ENCODE results near the gene CAMK1D.

CAMK1D gene

GRCh38 chr10:12445701-12446334, 96.5 kb downstream of the CAMK1D start (continued):
- TF ChIP-seq ZNF280C (tag by site-specific recombination; IDR thresholded peaks at IDR 0.05) = no peak
- TF ChIP-seq ZNF521 (tag by site-specific recombination; IDR thresholded peaks at IDR 0.05) = no peak
- no peak; the same call in 1 of the 2 replicates for TF ChIP-seq ZSCAN4 (tag by site-specific recombination; IDR thresholded peaks at IDR 0.05)
- TF ChIP-seq ZNF704 (tag by site-specific recombination; IDR thresholded peaks at IDR 0.05) = no peak
- no peak for TF ChIP-seq ZNF175 (tag by site-specific recombination; IDR thresholded peaks at IDR 0.05)
- TF ChIP-seq ZNF645 (tag by site-specific recombination; IDR thresholded peaks at IDR 0.05) = no peak
- peak; percentile 63; the same call in 1 of the 2 replicates for TF ChIP-seq ZBTB1 (tag by site-specific recombination; IDR thresholded peaks at IDR 0.05)
- TF ChIP-seq ZNF785 (tag by site-specific recombination; IDR thresholded peaks at IDR 0.05) = no peak
- TF ChIP-seq ZIC2 (tag by site-specific recombination; IDR thresholded peaks at IDR 0.05) = no peak
- no peak for TF ChIP-seq ZNF670 (tag by site-specific recombination; IDR thresholded peaks at IDR 0.05; ENCODE audit: low read depth)
- TF ChIP-seq ZNF623 (tag by site-specific recombination; IDR thresholded peaks at IDR 0.05) = no peak
- TF ChIP-seq ZBTB10 (tag by site-specific recombination; IDR thresholded peaks at IDR 0.05) = no peak
- peak; percentile 47; the same call in 1 of the 2 replicates for TF ChIP-seq TCF7L2 (IDR thresholded peaks at IDR 0.05; ENCODE audit: borderline replicate concordance, low read depth, low read length)
- TF ChIP-seq ZNF768 (tag by site-specific recombination; IDR thresholded peaks at IDR 0.05) = no peak
- TF ChIP-seq ZNF23 (tag by site-specific recombination; IDR thresholded peaks at IDR 0.05; ENCODE audit: borderline replicate concordance) = no peak
- 0 out of 2 replicates have a peak, but pooled peaks have one; percentile 28 for TF ChIP-seq KLF9 (tag by site-specific recombination; IDR thresholded peaks at IDR 0.05; ENCODE audit: low read depth)
- peak; percentile 94 for TF ChIP-seq ATF2 (tag by site-specific recombination; IDR thresholded peaks at IDR 0.05; ENCODE audit: low read depth)
- TF ChIP-seq ZNF449 (tag by site-specific recombination; IDR thresholded peaks at IDR 0.05) = peak; percentile 50; the same call in 1 of the 2 replicates
- TF ChIP-seq ZNF692 (tag by site-specific recombination; IDR thresholded peaks at IDR 0.05) = peak; percentile 46
- no peak for TF ChIP-seq ZNF777 (tag by site-specific recombination; IDR thresholded peaks at IDR 0.05; ENCODE audit: borderline replicate concordance)
- TF ChIP-seq OVOL3 (tag by site-specific recombination; IDR thresholded peaks at IDR 0.05) = peak; percentile 76
- TF ChIP-seq ZFP37 (tag by site-specific recombination; IDR thresholded peaks at IDR 0.05) = no peak
- no peak for TF ChIP-seq ZNF266 (tag by site-specific recombination; IDR thresholded peaks at IDR 0.05; ENCODE audit: low read depth)
- 0 out of 2 replicates have a peak, but pooled peaks have one; percentile 50 for TF ChIP-seq ZNF596 (tag by site-specific recombination; IDR thresholded peaks at IDR 0.05)
- peak; percentile 79 for TF ChIP-seq KLF8 (tag by site-specific recombination; IDR thresholded peaks at IDR 0.05)
- 0 out of 2 replicates have a peak, but pooled peaks have one; percentile 33 for TF ChIP-seq ZNF621 (tag by site-specific recombination; IDR thresholded peaks at IDR 0.05)
- TF ChIP-seq ZNF433 (tag by site-specific recombination; IDR thresholded peaks at IDR 0.05; ENCODE audit: low read depth) = no peak

All from HEK293 (cell line).